Endothelial cell of umbilical vein (primary cell): Measurements from ENCODE around the gene PANX1. TPM values are rescaled to one million over a fixed set of nuclear protein-coding genes. Genes with fewer than 3 reads are reported as not detected.
A peak's percentile ranks its signal among the peaks of the same experiment; 100 is the strongest.

ENCODE experiments used
- BruUV-seq: library from RNA; stranded (reverse); fragments of 400-500 nt; replicated peaks from 2 replicates; lab custom pipeline; 2021; lab: Mats Ljungman, UMichigan
- CTCF ChIA-PET: fragments of 300-600, 350-600 bp; sonication (Branson Sonifier 250); formaldehyde crosslinking; loops from one replicate; lab custom pipeline; 2021; ENCODE audit warnings: antibody characterized with exemption, inconsistent platforms; lab: Charles Lee
- POLR2A ChIA-PET: fragments of 300-600, 350-600 bp; sonication (Branson Sonifier 250); formaldehyde crosslinking; loops from one replicate; lab custom pipeline; 2021; ENCODE audit warnings: antibody characterized with exemption, inconsistent platforms; lab: Charles Lee
- DNase-seq: peaks from one replicate; pipeline ENCODE4 v3.0.0-alpha.2; 2011; ENCODE audit warnings: low read depth, low spot score
- FAIRE-seq: peaks from 2 replicates; lab custom pipeline; 2011; peaks lifted over from hg19 to GRCh38; lab: Jason Lieb, UNC
- H2AFZ ChIP-seq: 2 replicates; pipeline ENCODE4 v1.6.0; 2012; ENCODE audit warnings: low read depth, low read length, control low read depth, inconsistent platforms
- H3K27ac ChIP-seq: 2 replicates; pipeline ENCODE4 v1.5.1; 2011; ENCODE audit warnings: low read depth, mild to moderate bottlenecking, control low read depth, low read length, moderate library complexity; ENCODE audit not compliant: insufficient read depth
- H3K27me3 ChIP-seq, 2 experiments: 2 replicates each; pipeline versions ENCODE4 v1.6.0 to v1.6.1; 2011; ENCODE audit warnings: low read length in 2 of 2, mixed read lengths in 1 of 2; ENCODE audit not compliant: control insufficient read depth in 2 of 2, insufficient read depth in 2 of 2
- H3K36me3 ChIP-seq, 2 experiments: 2 replicates in 1 of 2; 3 replicates in 1 of 2; pipeline ENCODE4 v1.5.1; 2011; ENCODE audit warnings: low read length in 2 of 2, mild to moderate bottlenecking in 1 of 2, moderate library complexity in 1 of 2; ENCODE audit not compliant: control insufficient read depth in 2 of 2, insufficient read depth in 2 of 2; ENCODE audit errors: extremely low read depth in 1 of 2
- H3K4me1 ChIP-seq: 3 replicates; pipeline ENCODE4 v1.5.1; 2011; ENCODE audit warnings: mild to moderate bottlenecking, low read length; ENCODE audit not compliant: control insufficient read depth, insufficient read depth; ENCODE audit errors: extremely low read depth
- H3K4me2 ChIP-seq: 2 replicates; pipeline ENCODE4 v1.6.1; 2011; ENCODE audit warnings: low read length, control low read depth, mixed read lengths; ENCODE audit not compliant: insufficient read depth
- H3K4me3 ChIP-seq, 3 experiments: fragments of 200-600 bp in 1 of 3; sonication (generic), shearing (Covaris generic) in 1 of 3; replicated peaks in 1 of 3; 2 replicates each; pipeline ENCODE4 v1.5.1; 2011 to 2016; ENCODE audit warnings: control low read depth in 3 of 3, low read length in 3 of 3, mild to moderate bottlenecking in 2 of 3, inconsistent platforms in 1 of 3, low read depth in 1 of 3, moderate library complexity in 1 of 3; ENCODE audit not compliant: insufficient read depth in 1 of 3
- H3K79me2 ChIP-seq: 2 replicates; pipeline ENCODE4 v1.6.0; 2012; ENCODE audit warnings: low read length, inconsistent platforms; ENCODE audit not compliant: control insufficient read depth, insufficient read depth
- H3K9ac ChIP-seq: replicated peaks from 2 replicates; pipeline ENCODE3; 2011; ENCODE audit warnings: low read length, control low read depth; ENCODE audit not compliant: insufficient read depth; ENCODE audit errors: extremely low read depth
- H3K9me1 ChIP-seq: replicated peaks from 3 replicates; pipeline ENCODE4 v1.6.0; 2011; ENCODE audit warnings: mild to moderate bottlenecking, low read length; ENCODE audit not compliant: control insufficient read depth, insufficient read depth; ENCODE audit errors: extremely low read depth
- H3K9me3 ChIP-seq: replicated peaks from 2 replicates; pipeline ENCODE4 v1.5.1; 2012; ENCODE audit warnings: low read length, inconsistent platforms; ENCODE audit not compliant: control insufficient read depth, insufficient read depth
- H4K20me1 ChIP-seq: replicated peaks from 2 replicates; pipeline ENCODE3; 2011; ENCODE audit warnings: mild to moderate bottlenecking, low read length; ENCODE audit not compliant: control insufficient read depth, insufficient read depth; ENCODE audit errors: extremely low read depth
- CTCF ChIP-seq, 2 donors: IDR thresholded peaks; 1 replicate in 1 of 2; 2 replicates in 1 of 2; pipeline ENCODE4 v1.5.1; 2011; ENCODE audit warnings: low read length in 2 of 2, mild to moderate bottlenecking in 2 of 2, moderate library complexity in 2 of 2, control low read depth in 1 of 2, inconsistent platforms in 1 of 2, low read depth in 1 of 2; ENCODE audit not compliant: insufficient read depth in 1 of 2; ENCODE audit errors: extremely low read depth in 1 of 2
- EZH2 ChIP-seq: IDR thresholded peaks from 2 replicates; pipeline ENCODE4 v1.6.1; 2012; ENCODE audit warnings: borderline replicate concordance, low read depth, mild to moderate bottlenecking, moderate library complexity, low read length, inconsistent platforms; ENCODE audit not compliant: severe bottlenecking
- FOS ChIP-seq: IDR thresholded peaks from 2 replicates; pipeline ENCODE4 v1.6.1; 2011; ENCODE audit warnings: mild to moderate bottlenecking, low read length, moderate library complexity, borderline replicate concordance; ENCODE audit not compliant: insufficient read depth
- GATA2 ChIP-seq: IDR thresholded peaks from 2 replicates; pipeline ENCODE4 v1.7.0; 2011; ENCODE audit warnings: low read depth, mild to moderate bottlenecking, moderate library complexity, mixed read lengths, low read length; ENCODE audit not compliant: insufficient read length, insufficient read depth
- JUN ChIP-seq: IDR thresholded peaks from 2 replicates; pipeline ENCODE4 v1.6.1; 2011; ENCODE audit warnings: borderline replicate concordance, low read depth; ENCODE audit not compliant: insufficient read length, insufficient read depth
- MYC ChIP-seq: IDR thresholded peaks from one replicate; pipeline ENCODE4 v1.6.1; 2011; ENCODE audit warnings: mild to moderate bottlenecking, low read depth, low read length
- POLR2A ChIP-seq: IDR thresholded peaks from 2 replicates; pipeline ENCODE4 v1.6.1; 2012; ENCODE audit warnings: low read depth, mild to moderate bottlenecking, control low read depth, low read length
- POLR2AphosphoS5 ChIP-seq: IDR thresholded peaks from 2 replicates; pipeline ENCODE4 v1.6.1; 2012; ENCODE audit warnings: low read depth, mild to moderate bottlenecking, control low read depth, low read length, moderate library complexity; ENCODE audit not compliant: insufficient read depth
- dilution Hi-C: fragments of 300-500 bp; cut with MboI; formaldehyde crosslinking; loops from one replicate; pipeline ENCODE4 v1.15.0; 2019; ENCODE audit warnings: low sequenced_read_pairs; ENCODE audit not compliant: extremely low pct_ligation_motif_present
- intact Hi-C: fragments of 100-400 bp; cut with micrococcal nuclease; formaldehyde crosslinking; loops from one replicate; pipeline ENCODE4 v1.10.0; 2022
- polyA plus RNA-seq, 4 experiments: library from polyadenylated mRNA; depleted of rRNA in 3 of 4; stranded (reverse) in 3 of 4; unstranded in 1 of 4; fragments of >200 nt; gene quantifications; 2 replicates each; pipeline versions ENCODE4 v1.2.1 to v1.2.3, GENCODE V29; 2011 to 2012; ENCODE audit warnings: missing spikeins in 1 of 4
- total RNA-seq: library from RNA; stranded (reverse); gene quantifications from 2 replicates; pipeline ENCODE4 v1.2.3, GENCODE V29; 2021
- TF ChIP-seq, protein P1 (sequence below): IDR thresholded peaks from 2 replicates; pipeline ENCODE4 v1.6.1; 2011; ENCODE audit not compliant: insufficient read depth, insufficient read length

PANX1 gene
- total and polyA plus RNA-seq, 2 donors (not counting 3 experiments of a cell fraction or from before 2014, with no cell fraction given) = 9.5 to 20.9 TPM

DNA sequence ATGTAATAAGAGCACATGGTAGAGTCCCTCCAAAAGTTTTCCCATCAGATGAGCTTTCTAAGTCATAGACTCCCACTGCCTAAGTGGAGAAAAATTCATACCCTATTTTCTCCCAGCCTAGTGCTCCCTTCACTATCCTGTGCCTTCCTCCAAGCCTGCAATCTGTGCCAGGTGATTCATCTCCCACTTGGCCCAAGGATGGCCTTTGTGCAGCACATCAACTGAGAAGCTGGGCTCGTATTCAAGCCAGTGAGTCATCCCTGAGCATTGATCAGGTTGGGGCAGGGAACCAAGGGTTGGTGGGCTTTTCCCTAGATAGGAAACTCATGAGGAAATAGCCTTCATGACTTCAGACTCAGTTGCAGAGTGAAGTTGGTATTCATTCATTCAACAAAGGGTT, 64.6 kb downstream of the PANX1 start:
- Histone ChIP-seq H3K27ac (no peak overlapping the region), H3K4me3 (no peak overlapping the region), H3K36me3 (no peaks in the 10 kb centered on the region), H3K27me3 (no peaks in the 10 kb centered on the region), H3K4me1 (no peaks in the 10 kb centered on the region), H3K79me2 (no peaks in the 10 kb centered on the region), H3K9ac (no peak overlapping the region), H3K9me1 (no peaks in the 10 kb centered on the region), H2AFZ (no peak overlapping the region), H4K20me1 (no peaks in the 10 kb centered on the region), H3K9me3 (no peaks in the 10 kb centered on the region), H3K4me2 (no peak overlapping the region)
- no TSS peak for BruUV-seq
- intact Hi-C loops (no loop called here), dilution Hi-C loops (no loop called here)
- TF ChIP-seq JUN = no peak
- TF ChIP-seq FOS = peak; percentile 55
- POLR2A ChIA-PET = no interaction called here
- peak; percentile 10 for DNase-seq
- CTCF ChIA-PET = interaction anchor here (2.1 kb wide), 1 partner anchor 10 kb away, joined by 12 read pairs; no protein-coding TSS in a partner anchor
- no peak for FAIRE-seq

GRCh38 chr11:94194712-94195111, 66.1 kb downstream of the PANX1 start:
- Histone ChIP-seq H3K9me1 (no peaks in the 10 kb centered on the region), H3K27me3 (no peaks in the 10 kb centered on the region), H3K27ac (no peak overlapping the region), H3K9me3 (no peaks in the 10 kb centered on the region), H3K9ac (no peak overlapping the region), H3K79me2 (no peaks in the 10 kb centered on the region), H4K20me1 (no peaks in the 10 kb centered on the region), H2AFZ (no peak overlapping the region), H3K4me3 (no peak overlapping the region), H3K36me3 (no peaks in the 10 kb centered on the region), H3K4me2 (no peak overlapping the region), H3K4me1 (no peaks in the 10 kb centered on the region)
- POLR2A ChIA-PET = no interaction called here
- dilution Hi-C loops (no loop called here), intact Hi-C loops (no loop called here)
- TF ChIP-seq, protein P1, sequence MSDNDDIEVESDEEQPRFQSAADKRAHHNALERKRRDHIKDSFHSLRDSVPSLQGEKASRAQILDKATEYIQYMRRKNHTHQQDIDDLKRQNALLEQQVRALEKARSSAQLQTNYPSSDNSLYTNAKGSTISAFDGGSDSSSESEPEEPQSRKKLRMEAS = no peak
- TF ChIP-seq POLR2A (no peak), CTCF (IDR thresholded peaks at IDR 0.05; ENCODE audit: extremely low read depth in 1 of 2, insufficient read depth in 1 of 2, low read depth in 1 of 2, low read length in 2 of 2) (no peak), EZH2 (no peak), GATA2 (no peak), JUN (no peak), POLR2AphosphoS5 (no peak), MYC (no peak), FOS (no peak)
- no peak for FAIRE-seq
- DNase-seq = no peak
- CTCF ChIA-PET = interaction anchor here (2.1 kb wide), 1 partner anchor 11 kb away, joined by 12 read pairs; no protein-coding TSS in a partner anchor
- no TSS peak for BruUV-seq
